Activated naive CD4-positive, alpha-beta T cell treated with anti-CD3 and anti-CD28 coated beads, Interleukin-2, amount 50 U/mL, for 24 hours (primary cell): ENCODE measurements around the gene GLDC.

ENCODE experiments used
- H3K27ac Mint-ChIP-seq: one replicate; pipeline ENCODE4 v1.8.0; 2021; ENCODE audit warnings: mild to moderate bottlenecking, mixed read lengths
- H3K27me3 Mint-ChIP-seq: one replicate; pipeline ENCODE4 v1.8.0; 2021; ENCODE audit warnings: mixed read lengths
- H3K36me3 Mint-ChIP-seq: one replicate; pipeline ENCODE4 v1.8.0; 2021; ENCODE audit warnings: mixed read lengths
- H3K4me1 Mint-ChIP-seq: one replicate; pipeline ENCODE4 v1.8.0; 2021; ENCODE audit warnings: mixed read lengths
- H3K4me3 Mint-ChIP-seq: one replicate; pipeline ENCODE4 v1.8.0; 2021; ENCODE audit warnings: mild to moderate bottlenecking, mixed read lengths
- H3K9me3 Mint-ChIP-seq: one replicate; pipeline ENCODE4 v1.8.0; 2021; ENCODE audit warnings: mixed read lengths

Gene GLDC

GRCh38 chr9:6567140-6567591, 78.4 kb downstream of the GLDC start:
- no peaks in the 10 kb centered on the region for H3K36me3 Mint-ChIP-seq
- H3K4me3 Mint-ChIP-seq, result no peak overlapping the region
- H3K27me3 Mint-ChIP-seq, result no peaks in the 10 kb centered on the region
- no peaks in the 10 kb centered on the region for H3K9me3 Mint-ChIP-seq
- no peaks in the 10 kb centered on the region for H3K4me1 Mint-ChIP-seq
- H3K27ac Mint-ChIP-seq, result no peak overlapping the region

GRCh38 chr9:6566409-6567139, 79.0 kb downstream of the GLDC start:
- Mint-ChIP-seq H3K4me3 (no peak overlapping the region), H3K27ac (no peak overlapping the region), H3K36me3 (no peaks in the 10 kb centered on the region), H3K27me3 (no peaks in the 10 kb centered on the region), H3K4me1 (no peaks in the 10 kb centered on the region), H3K9me3 (no peaks in the 10 kb centered on the region)

GRCh38 chr9:6565312-6565711, 80.2 kb downstream of the GLDC start:
- Mint-ChIP-seq H3K27ac (no peak overlapping the region), H3K36me3 (no peaks in the 10 kb centered on the region), H3K4me1 (no peaks in the 10 kb centered on the region), H3K9me3 (no peaks in the 10 kb centered on the region), H3K27me3 (no peaks in the 10 kb centered on the region), H3K4me3 (no peak overlapping the region)

GRCh38 chr9:6564868-6565267, 80.7 kb downstream of the GLDC start:
- Mint-ChIP-seq H3K9me3 (no peaks in the 10 kb centered on the region), H3K27ac (no peak overlapping the region), H3K4me3 (no peak overlapping the region), H3K36me3 (no peaks in the 10 kb centered on the region), H3K4me1 (no peaks in the 10 kb centered on the region), H3K27me3 (no peaks in the 10 kb centered on the region)

GRCh38 chr9:6564360-6564759, 81.2 kb downstream of the GLDC start:
- no peaks in the 10 kb centered on the region for H3K36me3 Mint-ChIP-seq

GRCh38 chr9:6562871-6563430, 82.6 kb downstream of the GLDC start:
- no peaks in the 10 kb centered on the region for H3K27me3 Mint-ChIP-seq
- H3K4me3 Mint-ChIP-seq, result no peak overlapping the region
- H3K36me3 Mint-ChIP-seq, result no peaks in the 10 kb centered on the region
- H3K4me1 Mint-ChIP-seq, result no peaks in the 10 kb centered on the region
- no peaks in the 10 kb centered on the region for H3K9me3 Mint-ChIP-seq
- H3K27ac Mint-ChIP-seq, result no peak overlapping the region

More at GRCh38 chr9:6564360-6564759, 81.2 kb downstream of the GLDC start:
- no peaks in the 10 kb centered on the region for H3K9me3 Mint-ChIP-seq
- no peak overlapping the region for H3K27ac Mint-ChIP-seq
- H3K4me3 Mint-ChIP-seq, result no peak overlapping the region
- no peaks in the 10 kb centered on the region for H3K27me3 Mint-ChIP-seq
- H3K4me1 Mint-ChIP-seq, result no peaks in the 10 kb centered on the region

- no peaks in the 10 kb centered on the region for H3K27me3 Mint-ChIP-seq
These were observed 83.3 kb downstream of the GLDC start for GRCh38 chr9:6562201-6562600.

GRCh38 chr9:6557883-6558616, 87.5 kb downstream of the GLDC start:
- H3K4me3 Mint-ChIP-seq, result no peak overlapping the region
- H3K36me3 Mint-ChIP-seq, result no peaks in the 10 kb centered on the region
- H3K4me1 Mint-ChIP-seq, result no peaks in the 10 kb centered on the region
- H3K9me3 Mint-ChIP-seq, result no peaks in the 10 kb centered on the region
- no peaks in the 10 kb centered on the region for H3K27me3 Mint-ChIP-seq
- H3K27ac Mint-ChIP-seq, result no peak overlapping the region

More at GRCh38 chr9:6562201-6562600, 83.3 kb downstream of the GLDC start:
- Mint-ChIP-seq H3K4me3 (no peak overlapping the region), H3K36me3 (no peaks in the 10 kb centered on the region), H3K27ac (no peak overlapping the region), H3K9me3 (no peaks in the 10 kb centered on the region), H3K4me1 (no peaks in the 10 kb centered on the region)

- no peak overlapping the region for H3K4me3 Mint-ChIP-seq
- H3K27me3 Mint-ChIP-seq, result no peaks in the 10 kb centered on the region
- no peak overlapping the region for H3K27ac Mint-ChIP-seq
- no peaks in the 10 kb centered on the region for H3K36me3 Mint-ChIP-seq
- H3K4me1 Mint-ChIP-seq, result no peaks in the 10 kb centered on the region
- H3K9me3 Mint-ChIP-seq, result no peaks in the 10 kb centered on the region
These were observed 91.7 kb downstream of the GLDC start for GRCh38 chr9:6553866-6554265.

- Mint-ChIP-seq H3K4me3 (no peak overlapping the region), H3K4me1 (no peaks in the 10 kb centered on the region), H3K27me3 (no peaks in the 10 kb centered on the region), H3K27ac (no peak overlapping the region), H3K36me3 (no peaks in the 10 kb centered on the region), H3K9me3 (no peaks in the 10 kb centered on the region)
These were observed 92.9 kb downstream of the GLDC start for GRCh38 chr9:6552498-6553121.

- no peak overlapping the region for H3K27ac Mint-ChIP-seq
- no peaks in the 10 kb centered on the region for H3K9me3 Mint-ChIP-seq
- no peak overlapping the region for H3K4me3 Mint-ChIP-seq
- no peaks in the 10 kb centered on the region for H3K27me3 Mint-ChIP-seq
- H3K4me1 Mint-ChIP-seq, result no peaks in the 10 kb centered on the region
- no peaks in the 10 kb centered on the region for H3K36me3 Mint-ChIP-seq
These were observed 93.5 kb downstream of the GLDC start for GRCh38 chr9:6552033-6552432.

GRCh38 chr9:6551136-6551535, 94.4 kb downstream of the GLDC start:
- no peaks in the 10 kb centered on the region for H3K27me3 Mint-ChIP-seq
- no peaks in the 10 kb centered on the region for H3K9me3 Mint-ChIP-seq

GRCh38 chr9:6549106-6549800, 96.3 kb downstream of the GLDC start:
- no peaks in the 10 kb centered on the region for H3K9me3 Mint-ChIP-seq
- H3K4me1 Mint-ChIP-seq, result no peaks in the 10 kb centered on the region
- H3K27ac Mint-ChIP-seq, result no peak overlapping the region
- H3K36me3 Mint-ChIP-seq, result no peaks in the 10 kb centered on the region
- no peaks in the 10 kb centered on the region for H3K27me3 Mint-ChIP-seq
- no peak overlapping the region for H3K4me3 Mint-ChIP-seq

More at GRCh38 chr9:6551136-6551535, 94.4 kb downstream of the GLDC start:
- no peaks in the 10 kb centered on the region for H3K4me1 Mint-ChIP-seq
- no peak overlapping the region for H3K4me3 Mint-ChIP-seq
- no peak overlapping the region for H3K27ac Mint-ChIP-seq
- no peaks in the 10 kb centered on the region for H3K36me3 Mint-ChIP-seq

GRCh38 chr9:6545017-6545691, 100.4 kb downstream of the GLDC start:
- no peaks in the 10 kb centered on the region for H3K27me3 Mint-ChIP-seq
- no peaks in the 10 kb centered on the region for H3K9me3 Mint-ChIP-seq
- no peak overlapping the region for H3K4me3 Mint-ChIP-seq
- H3K36me3 Mint-ChIP-seq, result no peaks in the 10 kb centered on the region
- no peak overlapping the region for H3K27ac Mint-ChIP-seq
- H3K4me1 Mint-ChIP-seq, result no peaks in the 10 kb centered on the region

- peaks cover 2% of the 10 kb centered on the region for H3K27me3 Mint-ChIP-seq
- no peaks in the 10 kb centered on the region for H3K36me3 Mint-ChIP-seq
- no peaks in the 10 kb centered on the region for H3K9me3 Mint-ChIP-seq
- H3K4me1 Mint-ChIP-seq, result no peaks in the 10 kb centered on the region
- no peak overlapping the region for H3K4me3 Mint-ChIP-seq
- no peak overlapping the region for H3K27ac Mint-ChIP-seq
These were observed 102.3 kb downstream of the GLDC start for GRCh38 chr9:6543204-6543603.
